H1 (cell line): Measurements from ENCODE around the gene AAK1. TPM values are rescaled to one million over a fixed set of nuclear protein-coding genes. Genes with fewer than 3 reads are reported as not detected.

Experiments
- ASH2L ChIP-seq: fragments of 200-600, 300-600 bp; sonication (generic); IDR thresholded peaks from one replicate; pipeline ENCODE4 v1.7.1; 2017; ENCODE audit warnings: low read length
- ATF2 ChIP-seq: IDR thresholded peaks from 2 replicates; pipeline ENCODE4 v1.6.1; 2012; ENCODE audit warnings: low read length, inconsistent platforms
- BRCA1 ChIP-seq: IDR thresholded peaks from 2 replicates; pipeline ENCODE4 v1.6.1; 2012; ENCODE audit warnings: low read depth, low read length, improper control_type of control experiment
- CHD1 ChIP-seq: IDR thresholded peaks from 2 replicates; pipeline ENCODE4 v1.6.1; 2012; ENCODE audit warnings: low read depth, low read length, improper control_type of control experiment
- KDM1A ChIP-seq: fragments of 200-600, 300-600 bp; sonication (generic); IDR thresholded peaks from 2 replicates; pipeline ENCODE4 v1.7.1; 2016; ENCODE audit warnings: mild to moderate bottlenecking, low read length, borderline replicate concordance
- polyA plus RNA-seq, 7 experiments: library from polyadenylated mRNA; depleted of rRNA in 3 of 7; stranded (reverse) in 5 of 7; unstranded in 2 of 7; fragments of >200 nt in 5 of 7; fragments of 200-250 nt in 2 of 7; gene quantifications; 1 replicate in 5 of 7; 2 replicates in 1 of 7; 4 replicates in 1 of 7; pipeline versions ENCODE4 v1.2.1 to v1.2.3, GENCODE V29; 2011 to 2013; ENCODE audit warnings: missing spikeins in 2 of 7, mixed read lengths in 2 of 7
- total RNA-seq: library from RNA; stranded (reverse); fragmentation: NEBNext Ultra II Directional; extraction: Animal tissue kit (Norgen Biotek cat#: 25700); gene quantifications from 2 replicates; pipeline ENCODE4 v1.2.1, GENCODE V29; 2021

Gene AAK1
- total and polyA plus RNA-seq, 2 of the 8 experiments (the other 6 are each of a cell fraction or from before 2014, with no cell fraction given): 10.0 to 40.5 TPM

GRCh38 chr2:69682525-69682924 lies 39.0 kb upstream of the AAK1 start (continued):
- TF ChIP-seq ATF2 (no peak), CHD1 (no peak), BRCA1 (no peak), KDM1A (no peak), ASH2L (no peak)
- TF ChIP-seq, all 59 proteins: peak for 0
